Mucosa of descending colon (tissue), 3 donors: ENCODE results near the gene TMEM52. TPM values are rescaled to one million over a fixed set of nuclear protein-coding genes. Genes with fewer than 3 reads are reported as not detected.
A peak's percentile ranks its signal among the peaks of the same experiment; 100 is the strongest.

Experiments used
- ATAC-seq: fragments of 200-7000 bp; cut with Tn5 transposase; one replicate; pipeline ENCODE4 v1.9.1; 2020; ENCODE audit warnings: mild to moderate bottlenecking, moderate library complexity
- DNase-seq, 3 donors: peaks; one replicate each; pipeline ENCODE4 v3.0.0-alpha.2; 2020
- H3K36me3 ChIP-seq: fragments of 200-600 bp; one replicate; pipeline ENCODE4 v1.8.0; 2021; ENCODE audit warnings: low read depth, mild to moderate bottlenecking
- H3K4me1 ChIP-seq: fragments of 200-600 bp; one replicate; pipeline ENCODE4 v1.8.0; 2021; ENCODE audit warnings: low read depth, mild to moderate bottlenecking
- H3K4me3 ChIP-seq: fragments of 200-600 bp; one replicate; pipeline ENCODE4 v1.8.0; 2021; ENCODE audit warnings: mild to moderate bottlenecking
- H3K9me3 ChIP-seq: fragments of 200-600 bp; one replicate; pipeline ENCODE4 v1.8.0; 2021; ENCODE audit warnings: mild to moderate bottlenecking
- intact Hi-C, 2 donors: fragments of 100-400 bp; cut with DNase I in 1 of 2; cut with micrococcal nuclease in 1 of 2; formaldehyde crosslinking; loops; one replicate each; pipeline versions ENCODE4 v1.11.0 to v1.11.1; 2022; cut with DNase I, micrococcal nuclease
- long read RNA-seq, 2 donors: library from polyadenylated mRNA; unstranded; transcript quantifications; one replicate each; pipeline ENCODE4 v2.0.0, GENCODE V29; 2019 to 2021
- total RNA-seq, 3 donors: library from RNA; stranded (reverse); fragmentation: NEBNext Ultra II Directional in 2 of 3; extraction: Animal tissue kit (Norgen Biotek cat#: 25700) in 2 of 3; gene quantifications; one replicate each; pipeline versions ENCODE4 v1.2.1 to v1.2.4, GENCODE V29; 2021 to 2023
- TF ChIP-seq, protein P1 (sequence below): fragments of 200-600 bp; IDR thresholded peaks from one replicate; pipeline ENCODE4 v1.8.0; 2022; ENCODE audit warnings: antibody characterized with exemption, mild to moderate bottlenecking
- donor health status: DM: no; HTN: no; CAD: no; lungs with moderate emphysema.
- donor health status: DM: no; HTN: no; CAD: no.
- donor health status: DM: no; HTN: yes; CAD: no.

Gene TMEM52
- total RNA-seq: 1 to 10 TPM; 1.8 to 4.0 (median 3.0) TPM
- long read RNA-seq, donor 1, partial matches to known transcripts: 1 of 2 reads
- long read RNA-seq, donor 1, other reads (novel, unspliced or antisense): 1 of 2 reads
- long read RNA-seq, donor 2, partial matches to known transcripts: 1 of 1 reads
- long read RNA-seq, donor 2, other reads (novel, unspliced or antisense): 0 of 1 reads

DNA sequence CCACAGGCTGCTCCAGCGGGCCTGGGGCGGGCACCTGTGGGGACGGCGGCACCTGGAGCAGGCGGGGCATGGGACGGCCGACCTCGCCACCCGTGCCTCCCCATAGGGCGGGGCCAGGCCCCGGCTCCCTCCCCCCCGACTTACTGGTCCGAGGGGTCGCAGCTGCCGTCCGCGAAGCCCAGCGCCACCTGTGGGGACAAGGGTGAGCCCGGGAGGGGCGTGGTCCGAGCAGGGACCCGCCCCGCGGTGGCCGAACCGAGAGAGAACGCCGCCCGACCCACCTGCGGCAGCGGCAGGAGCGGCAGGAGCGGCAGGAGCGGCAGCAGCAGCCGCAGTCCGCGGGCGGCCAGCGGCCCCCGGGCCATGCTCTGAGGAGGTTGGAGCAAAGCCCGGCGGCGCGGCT is at the start of gene TMEM52:
Gene TMEM52, minus strand, starts transcription at position 379 of the 403 bp plus-strand sequence. Its CDS starts 14 bp downstream, at position 365.
- H3K36me3 ChIP-seq: peaks cover 4% of the 10 kb centered on the region
- intact Hi-C loops: loop anchor here in 1 of 2 donors (10.0 kb wide), 1 partner anchor 224 kb away; the partner anchor contains the start of gene SLC35E2B
- TF ChIP-seq, protein P1, sequence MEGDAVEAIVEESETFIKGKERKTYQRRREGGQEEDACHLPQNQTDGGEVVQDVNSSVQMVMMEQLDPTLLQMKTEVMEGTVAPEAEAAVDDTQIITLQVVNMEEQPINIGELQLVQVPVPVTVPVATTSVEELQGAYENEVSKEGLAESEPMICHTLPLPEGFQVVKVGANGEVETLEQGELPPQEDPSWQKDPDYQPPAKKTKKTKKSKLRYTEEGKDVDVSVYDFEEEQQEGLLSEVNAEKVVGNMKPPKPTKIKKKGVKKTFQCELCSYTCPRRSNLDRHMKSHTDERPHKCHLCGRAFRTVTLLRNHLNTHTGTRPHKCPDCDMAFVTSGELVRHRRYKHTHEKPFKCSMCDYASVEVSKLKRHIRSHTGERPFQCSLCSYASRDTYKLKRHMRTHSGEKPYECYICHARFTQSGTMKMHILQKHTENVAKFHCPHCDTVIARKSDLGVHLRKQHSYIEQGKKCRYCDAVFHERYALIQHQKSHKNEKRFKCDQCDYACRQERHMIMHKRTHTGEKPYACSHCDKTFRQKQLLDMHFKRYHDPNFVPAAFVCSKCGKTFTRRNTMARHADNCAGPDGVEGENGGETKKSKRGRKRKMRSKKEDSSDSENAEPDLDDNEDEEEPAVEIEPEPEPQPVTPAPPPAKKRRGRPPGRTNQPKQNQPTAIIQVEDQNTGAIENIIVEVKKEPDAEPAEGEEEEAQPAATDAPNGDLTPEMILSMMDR: no peak
- peak in 1 of 3 donors; percentile 91 for DNase-seq
- H3K9me3 ChIP-seq: no peaks in the 10 kb centered on the region
- H3K4me1 ChIP-seq: peaks cover 34% of the 10 kb centered on the region
- ATAC-seq: peak; percentile 32
- peak within 1 kb of the TSS; percentile 25 for H3K4me3 ChIP-seq

DNA sequence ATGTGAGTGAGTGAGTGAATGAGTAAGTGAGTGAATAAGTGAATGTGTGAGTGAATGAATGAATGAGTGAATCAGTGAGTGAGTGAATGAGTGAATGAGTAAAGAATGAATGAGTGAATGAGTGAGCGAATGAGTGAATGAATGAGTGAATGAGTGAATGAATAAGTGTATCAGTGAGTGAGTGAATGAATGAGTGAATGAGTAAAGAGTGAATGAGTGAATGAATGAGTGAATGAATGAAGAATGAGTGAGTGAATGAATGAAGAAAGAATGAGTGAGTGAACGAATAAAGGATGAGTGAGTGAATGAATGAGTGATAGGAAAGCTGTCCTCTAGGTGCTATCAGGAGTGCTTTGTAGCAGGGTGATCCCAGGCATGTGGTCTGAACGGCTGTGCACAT is 48.8 kb upstream of the TMEM52 start:
- DNase-seq: no peak

DNA sequence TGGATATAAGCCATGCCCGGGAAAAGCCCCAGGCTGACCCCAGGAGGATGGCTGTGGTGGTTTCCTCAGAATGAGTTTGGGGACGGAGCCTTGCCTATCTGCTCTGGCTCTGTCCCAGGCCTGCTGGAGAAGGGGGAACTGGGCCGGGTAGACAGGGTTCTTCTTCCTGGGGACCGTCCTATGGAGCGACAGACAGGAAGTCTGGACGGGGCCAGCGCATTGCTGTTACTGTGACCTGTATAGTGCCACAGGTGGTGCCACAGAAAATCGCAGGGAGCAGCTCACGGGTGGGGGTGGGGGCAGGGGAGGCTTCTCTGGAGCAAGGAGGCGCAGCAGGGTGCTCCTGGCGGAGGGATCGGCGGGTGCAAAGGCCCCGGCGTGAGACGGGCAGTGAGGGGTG is 48.1 kb upstream of the TMEM52 start:
- ATAC-seq: no peak
- intact Hi-C loops: no loop called here
- TF ChIP-seq, protein P1: no peak
- H3K36me3 ChIP-seq: no peaks in the 10 kb centered on the region
- H3K4me1 ChIP-seq: no peaks in the 10 kb centered on the region
- no peak for DNase-seq
- no peak overlapping the region for H3K4me3 ChIP-seq
- no peaks in the 10 kb centered on the region for H3K9me3 ChIP-seq

More for the DNA sequence above, 48.8 kb upstream of the TMEM52 start:
- intact Hi-C loops: no loop called here
- Histone ChIP-seq H3K36me3 (no peaks in the 10 kb centered on the region), H3K9me3 (no peaks in the 10 kb centered on the region), H3K4me3 (no peak overlapping the region), H3K4me1 (no peaks in the 10 kb centered on the region)
- ATAC-seq: no peak
- TF ChIP-seq, protein P1: no peak

DNA sequence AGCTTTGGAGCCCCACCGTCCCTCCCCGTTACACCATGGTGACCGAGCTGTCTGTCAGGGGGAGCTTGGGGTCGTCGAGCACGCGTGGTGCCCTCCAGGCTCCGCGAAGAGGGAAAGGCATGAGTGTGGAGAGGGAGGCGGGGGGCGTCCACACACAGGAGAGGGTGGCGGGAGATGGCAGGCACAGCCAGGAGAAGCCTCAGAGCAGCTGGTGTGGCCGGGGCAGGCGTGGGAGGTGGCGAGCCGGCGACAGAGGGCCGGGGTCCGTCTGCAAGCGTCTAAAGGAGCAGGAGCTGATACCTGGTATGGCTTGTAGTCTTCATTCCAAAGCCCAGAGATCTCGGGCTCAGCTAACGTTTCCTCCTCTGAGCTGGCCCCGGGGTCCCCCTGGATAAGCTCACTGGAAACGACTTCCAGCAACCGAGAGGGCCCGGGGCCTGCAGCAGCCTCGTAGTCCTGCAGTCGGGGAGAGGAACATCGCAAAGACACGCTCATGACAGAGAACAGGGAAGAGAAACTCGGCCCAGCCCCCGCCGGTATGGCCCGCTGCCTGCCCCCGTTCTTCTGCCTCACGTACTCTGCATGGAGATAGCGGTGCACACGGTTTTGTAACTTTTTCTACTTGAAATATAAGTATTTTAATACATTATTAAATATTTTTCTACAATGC is 47.1 kb upstream of the TMEM52 start:
- H3K9me3 ChIP-seq: no peaks in the 10 kb centered on the region
- H3K4me3 ChIP-seq: no peak overlapping the region
- no peaks in the 10 kb centered on the region for H3K36me3 ChIP-seq
- TF ChIP-seq, protein P1: no peak
- H3K4me1 ChIP-seq: no peaks in the 10 kb centered on the region
- intact Hi-C loops: no loop called here
- no peak for ATAC-seq
- no peak for DNase-seq

DNA sequence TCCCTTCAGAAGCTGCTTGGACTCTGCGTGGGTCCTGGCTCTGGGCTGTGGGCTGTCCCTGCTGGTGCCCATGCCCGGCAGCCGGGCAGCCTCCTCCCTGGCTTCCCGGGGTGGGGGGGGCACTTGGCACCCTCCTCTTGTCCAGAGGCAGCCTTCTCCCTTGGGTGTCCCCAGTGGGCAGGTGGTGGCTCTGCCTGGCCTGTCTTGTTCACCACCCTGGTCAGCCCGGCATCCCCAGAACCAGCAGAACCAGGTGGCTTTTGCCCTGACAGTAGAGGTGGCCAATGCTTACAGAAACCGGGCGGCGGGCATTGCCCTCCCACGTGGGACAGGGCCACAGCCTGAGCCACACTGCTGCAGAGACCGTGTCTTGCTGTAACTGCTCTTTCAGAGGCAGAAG is 46.5 kb upstream of the TMEM52 start:
- no peak overlapping the region for H3K4me3 ChIP-seq
- no peaks in the 10 kb centered on the region for H3K4me1 ChIP-seq
- TF ChIP-seq, protein P1: no peak
- no peaks in the 10 kb centered on the region for H3K9me3 ChIP-seq
- H3K36me3 ChIP-seq: no peaks in the 10 kb centered on the region
- intact Hi-C loops: no loop called here
- ATAC-seq: no peak
- DNase-seq: no peak
